Left forelimb (tissue), 1 donor: ENCODE results near the gene ESRP2.

ENCODE experiments used
- DNase-seq: peaks from one replicate; pipeline ENCODE4 v3.0.0-alpha.2; 2018; ENCODE audit warnings: low spot score

The ESRP2 gene

GRCh38 chr16:68237243-68238028 lies 1.5 kb upstream of the ESRP2 start:
- DNase-seq = peak; percentile 98

- DNase-seq = no peak
Observed at GRCh38 chr16:68236826-68237242, 907 bp upstream of the ESRP2 start.

GRCh38 chr16:68236137-68236825 lies 354 bp upstream of the ESRP2 start:
- DNase-seq = no peak

- no peak for DNase-seq
Observed at GRCh38 chr16:68235108-68235886, 630 bp downstream of the ESRP2 start.

- no peak for DNase-seq
Observed at GRCh38 chr16:68234188-68235107, 1.5 kb downstream of the ESRP2 start.

DNA sequence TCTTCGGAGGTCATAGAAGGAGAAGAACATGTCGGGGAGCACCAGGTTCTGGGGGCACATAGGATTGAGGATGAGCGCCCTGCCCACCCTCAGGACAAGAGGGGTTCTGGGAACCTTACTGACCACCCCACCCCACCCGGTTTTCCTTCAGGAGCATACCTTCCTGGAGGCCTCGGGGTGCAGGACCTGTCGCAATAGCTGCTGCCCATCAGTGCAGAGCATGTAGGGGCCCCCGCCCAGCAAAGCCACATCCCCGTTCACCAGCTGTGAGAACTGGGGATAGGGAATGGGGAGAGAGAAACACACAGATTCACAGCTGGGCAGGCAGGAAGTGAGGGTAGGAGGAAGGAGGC lies 2.1 kb downstream of the ESRP2 start:
- DNase-seq = no peak

DNA sequence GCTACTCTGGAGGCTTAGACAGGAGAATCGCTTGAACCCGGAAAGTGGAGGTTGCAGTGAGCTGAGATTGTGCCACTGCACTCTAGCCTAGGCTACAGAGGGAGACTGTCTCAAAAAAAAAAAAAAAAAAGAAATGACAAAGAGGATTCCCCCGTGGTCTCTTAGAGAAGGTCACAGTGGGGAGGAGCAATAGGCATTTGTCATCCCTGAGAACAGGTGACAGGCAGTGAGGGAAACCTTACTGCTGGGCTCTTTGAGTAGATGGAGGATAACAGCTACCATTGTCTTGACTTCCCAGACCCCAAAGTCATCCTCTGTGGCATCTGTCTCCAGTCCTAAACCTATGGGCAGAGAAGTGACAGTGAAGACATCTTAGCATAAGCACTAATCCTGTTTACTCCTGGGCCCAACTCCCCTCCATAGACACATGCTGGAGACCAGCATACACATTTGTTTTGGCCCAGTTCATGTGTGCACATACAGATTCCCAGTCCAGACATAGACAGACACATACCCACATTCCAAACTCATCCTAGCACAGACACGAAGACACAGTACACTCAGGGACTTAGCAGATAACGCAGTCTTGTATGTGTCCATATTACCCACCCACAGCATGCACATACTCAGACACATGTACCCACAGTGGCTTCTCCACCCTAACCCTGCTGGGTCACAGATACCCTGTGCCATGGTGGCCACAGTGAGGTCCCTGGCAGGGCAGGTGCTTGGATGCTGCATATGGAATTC lies 2.7 kb downstream of the ESRP2 start:
- DNase-seq = no peak

- DNase-seq = no peak
Observed at GRCh38 chr16:68232335-68232734, 3.6 kb downstream of the ESRP2 start.

- DNase-seq = no peak
Observed at GRCh38 chr16:68231384-68232136, 4.4 kb downstream of the ESRP2 start.

GRCh38 chr16:68230956-68231355 lies 5.0 kb downstream of the ESRP2 start:
- DNase-seq = no peak

GRCh38 chr16:68230176-68230571 lies 5.8 kb downstream of the ESRP2 start:
- no peak for DNase-seq

DNA sequence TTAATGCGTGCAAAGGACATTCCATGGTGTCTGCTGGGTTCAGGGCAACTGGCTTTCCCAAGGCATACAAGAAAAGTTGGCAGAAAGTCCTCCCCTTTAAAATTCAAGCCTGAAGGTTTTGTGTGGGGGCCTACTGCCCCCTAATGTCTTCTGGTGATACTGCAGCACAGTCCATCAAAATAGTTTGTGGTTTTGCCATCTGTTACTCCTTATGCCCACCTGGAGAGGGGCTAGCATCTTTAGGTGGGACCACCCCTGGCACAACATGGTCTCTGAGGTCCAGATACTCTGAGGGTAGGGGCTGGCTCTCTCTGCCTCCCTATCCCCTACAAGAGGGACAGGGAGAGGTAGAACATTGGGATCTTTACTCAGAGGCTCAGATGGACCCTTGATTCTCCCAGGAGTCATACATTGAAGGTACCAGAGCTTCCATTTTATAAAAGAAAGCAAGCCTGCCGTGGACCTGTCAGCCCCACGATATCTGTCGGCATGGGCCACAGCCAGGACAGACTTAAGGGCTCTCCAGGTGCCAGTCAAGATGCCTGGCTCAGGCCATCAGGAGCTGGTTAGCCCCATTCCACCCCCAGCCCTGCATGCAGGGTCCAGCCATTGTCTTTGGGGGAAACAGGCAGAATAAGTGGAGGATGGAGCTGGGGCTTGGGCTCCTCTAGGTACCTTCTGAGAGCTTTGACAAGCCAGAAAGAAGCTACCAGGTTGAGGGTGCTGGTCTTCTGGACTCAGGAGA lies 6.3 kb downstream of the ESRP2 start:
- DNase-seq = no peak

DNA sequence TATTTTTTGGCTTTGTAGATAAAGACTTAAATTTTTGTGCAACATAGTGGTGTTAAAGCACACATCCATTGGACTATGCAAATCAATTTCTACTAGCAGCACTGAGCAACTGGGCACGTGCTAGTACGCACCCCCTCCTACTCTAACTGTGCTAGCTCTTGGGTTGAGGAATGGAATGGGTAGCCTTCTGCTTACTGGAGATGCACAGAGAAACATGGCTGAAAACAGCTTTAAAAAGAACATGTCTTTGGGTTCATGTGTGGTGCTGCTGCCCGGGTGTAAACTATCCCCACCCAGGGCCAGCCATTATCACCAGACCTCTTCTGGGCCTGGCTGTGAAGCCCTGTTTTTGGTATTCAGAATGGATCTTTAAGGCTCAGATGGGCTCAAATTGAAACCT lies 7.3 kb downstream of the ESRP2 start:
- DNase-seq = no peak

DNA sequence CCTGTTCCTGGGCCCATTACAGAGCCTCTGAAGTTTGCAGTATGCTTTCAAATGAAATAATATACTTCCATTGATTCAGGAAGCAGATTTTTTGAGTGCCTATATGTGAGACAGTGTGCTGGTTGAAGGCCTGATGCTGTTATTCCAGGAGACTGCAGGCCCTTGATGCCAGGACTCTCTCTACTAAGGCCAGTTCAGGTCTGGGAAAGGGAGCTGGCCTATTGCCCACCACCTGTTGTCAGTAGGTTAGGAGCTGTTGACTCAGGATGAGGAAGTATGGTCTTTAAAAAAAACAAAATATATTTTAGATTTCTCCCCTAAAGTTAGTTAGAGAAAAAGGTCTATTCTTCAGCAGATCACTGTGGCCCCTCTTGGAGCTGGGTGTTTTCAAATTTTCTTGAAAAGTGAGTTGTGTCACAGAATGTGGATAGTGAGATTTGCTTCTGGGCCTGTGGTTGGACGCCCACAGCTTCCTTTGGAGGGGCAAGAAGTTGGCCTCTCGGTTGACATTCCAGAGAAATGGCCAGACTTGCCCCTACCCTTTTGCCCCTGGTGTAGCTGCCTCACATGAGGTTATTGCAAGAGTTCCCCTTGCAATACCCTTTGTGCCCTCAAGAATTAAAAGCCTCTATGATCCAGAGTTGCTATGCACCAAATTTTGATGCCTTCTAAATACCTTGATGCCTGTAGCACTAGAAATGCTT lies 7.9 kb downstream of the ESRP2 start:
- no peak for DNase-seq

GRCh38 chr16:68227183-68227793 lies 8.6 kb downstream of the ESRP2 start:
- no peak for DNase-seq

DNA sequence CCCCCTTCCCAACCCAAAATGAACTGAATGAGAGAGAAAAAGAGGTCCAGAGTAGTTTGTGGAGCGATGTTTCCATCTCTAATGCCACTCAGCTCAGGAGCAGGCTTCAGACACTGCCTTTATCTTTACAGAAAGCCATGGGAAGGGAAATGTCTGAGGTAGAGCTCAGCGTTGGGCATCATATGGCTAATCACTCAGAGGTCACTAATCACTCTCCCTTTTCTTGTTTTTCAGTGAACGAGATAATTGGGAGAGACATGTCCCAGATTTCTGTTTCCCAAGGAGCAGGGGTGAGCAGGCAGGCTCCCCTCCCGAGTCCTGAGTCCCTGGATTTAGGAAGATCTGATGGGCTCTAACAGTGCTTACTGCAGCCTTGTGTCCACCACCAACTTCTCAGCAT lies 9.8 kb downstream of the ESRP2 start:
- no peak for DNase-seq

GRCh38 chr16:68223072-68223471 lies 12.9 kb downstream of the ESRP2 start:
- no peak for DNase-seq

DNA sequence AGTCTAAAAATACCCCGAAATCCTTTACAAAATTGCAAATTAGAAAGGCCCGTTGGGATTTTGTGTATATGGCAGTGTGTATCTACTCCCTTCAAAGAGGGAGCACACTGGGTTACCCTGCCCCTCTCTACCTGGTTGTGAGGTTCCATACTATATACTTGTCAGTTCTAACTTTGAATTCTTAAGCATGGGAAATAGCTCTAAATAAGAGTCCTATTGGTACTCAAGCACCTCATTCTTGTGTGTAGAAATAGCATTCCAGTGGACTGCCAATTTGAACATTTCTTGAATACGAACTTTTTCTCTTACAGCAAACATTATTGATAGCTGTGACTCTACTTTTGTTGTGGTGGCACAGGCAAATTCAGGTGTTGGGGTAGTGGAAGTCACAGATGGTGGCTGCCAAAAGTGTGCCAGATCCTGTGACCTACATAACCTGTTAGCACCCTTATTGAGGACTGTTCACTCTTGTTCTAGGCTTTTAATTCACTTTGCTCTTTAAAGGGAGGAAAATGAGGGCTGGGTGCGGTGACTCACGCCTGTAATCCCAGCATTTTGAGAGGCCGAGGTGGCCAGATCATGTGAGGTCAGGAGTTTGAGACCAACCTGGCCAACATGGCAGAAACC lies 16.1 kb downstream of the ESRP2 start:
- no peak for DNase-seq
